Endometrial microvascular endothelial cells (primary cell): ENCODE measurements around the gene RANBP10. TPM values are rescaled to one million over a fixed set of nuclear protein-coding genes. Genes with fewer than 3 reads are reported as not detected.

Source experiments
- in situ Hi-C: cut with HindIII; loops from 2 replicates; pipeline ENCODE4 v1.10.0; 2017; ENCODE audit warnings: low sequenced_read_pairs, low pct_unique_long_range_greater_than_20kb; ENCODE audit errors: inconsistent ontology term
- total RNA-seq: library from RNA; depleted of rRNA; stranded (reverse); fragments of >200 nt; gene quantifications from one replicate; pipeline ENCODE4 v1.2.3, GENCODE V29; 2015; ENCODE audit errors: inconsistent ontology term

RANBP10 gene
- total RNA-seq, 1 donor from 2014 or later = 6.1 TPM

DNA sequence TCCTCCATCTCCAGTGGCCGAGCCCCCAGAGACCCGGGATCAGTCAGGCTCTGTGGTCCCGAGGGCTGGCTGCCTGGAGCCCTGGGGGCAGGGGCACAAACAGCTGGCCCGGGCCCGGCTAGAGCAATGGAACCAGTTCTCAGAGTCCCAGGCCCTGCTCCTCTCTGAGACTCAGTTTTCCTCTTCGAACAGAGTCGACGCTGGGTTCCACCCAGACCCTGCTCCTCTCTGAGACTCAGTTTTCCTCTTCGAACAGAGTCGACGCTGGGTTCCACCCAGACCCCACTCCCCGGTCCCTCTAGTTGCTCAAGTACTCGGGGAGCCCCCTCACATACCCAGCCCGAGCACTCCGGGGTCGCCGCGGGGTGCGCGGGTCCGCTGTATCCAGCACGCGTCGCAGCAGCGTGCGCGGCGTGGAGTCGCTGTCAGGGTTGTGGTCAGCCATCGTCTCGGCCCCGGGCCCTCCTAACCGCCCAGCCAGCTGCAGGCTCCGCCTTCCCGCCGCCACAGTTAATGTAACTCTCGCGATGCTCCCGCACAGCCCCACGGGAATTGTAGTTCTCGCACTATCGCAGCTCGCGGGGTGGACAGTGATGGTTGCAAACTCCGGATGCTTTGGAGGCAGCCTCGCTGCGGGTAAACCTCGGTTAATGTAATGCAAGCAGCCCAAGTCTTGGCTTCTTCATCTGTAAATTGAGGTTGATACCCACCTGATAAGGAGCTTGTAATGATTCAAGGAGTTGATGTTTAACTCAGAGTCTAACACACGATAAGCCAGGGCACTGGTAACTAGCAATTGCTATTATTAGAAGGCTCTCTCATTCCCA is 27.3 kb upstream of the RANBP10 start:
- in situ Hi-C loops = no loop called here

DNA sequence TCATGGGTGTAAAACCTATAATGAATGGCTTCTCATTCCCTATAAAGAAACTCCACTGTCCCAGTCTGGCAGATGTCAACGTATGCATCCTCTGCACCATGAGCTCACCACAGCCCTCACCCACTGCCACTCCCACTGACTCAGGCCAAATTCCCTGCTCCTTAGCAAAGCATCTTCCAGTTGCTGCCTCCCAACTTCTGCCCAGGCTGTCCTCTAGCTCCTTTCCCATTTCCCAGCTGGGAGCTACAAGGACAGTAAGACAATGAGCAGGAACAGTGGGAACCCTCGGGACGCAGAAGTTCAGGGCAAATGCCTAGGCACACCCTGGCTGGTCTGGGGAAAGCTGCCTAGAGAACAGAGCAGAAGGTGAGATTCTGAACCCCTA is 26.7 kb upstream of the RANBP10 start:
- in situ Hi-C loops = no loop called here

DNA sequence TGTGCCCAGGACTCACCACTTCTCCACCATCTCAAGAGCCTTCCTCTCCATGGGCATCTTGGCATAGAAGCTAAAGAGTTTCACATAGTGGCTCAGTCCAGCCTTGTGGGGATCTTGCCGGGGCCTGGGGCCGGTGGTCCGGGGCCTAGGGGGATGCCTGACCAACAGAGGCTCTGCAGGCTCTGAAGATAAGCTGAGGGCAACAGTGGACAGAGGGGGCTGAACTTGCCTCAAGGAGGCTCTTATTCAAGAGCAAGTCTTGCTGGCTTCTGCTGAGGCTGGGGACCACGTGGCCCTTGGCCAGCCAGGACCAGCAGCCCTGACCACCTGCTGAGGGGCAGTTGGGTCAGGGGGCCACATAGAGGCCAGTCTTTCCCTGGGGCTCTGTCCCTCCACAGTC is 22.3 kb upstream of the RANBP10 start:
- in situ Hi-C loops = no loop called here

DNA sequence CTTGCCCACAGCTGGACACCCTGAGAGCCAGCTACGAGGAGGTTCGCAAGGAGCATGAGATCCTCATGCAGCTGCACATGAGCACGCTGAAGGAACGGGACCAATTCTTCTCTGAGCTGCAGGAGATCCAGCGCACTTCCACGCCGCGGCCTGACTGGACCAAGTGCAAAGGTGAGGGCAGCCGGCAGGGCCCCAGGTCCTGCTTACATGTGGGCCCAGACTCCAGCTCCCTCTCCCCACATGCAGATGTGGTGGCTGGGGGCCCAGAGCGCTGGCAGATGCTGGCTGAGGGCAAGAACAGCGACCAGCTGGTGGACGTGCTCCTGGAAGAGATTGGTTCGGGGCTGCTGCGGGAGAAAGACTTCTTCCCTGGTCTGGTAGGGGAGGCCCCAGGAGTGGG is 19.5 kb upstream of the RANBP10 start:
- in situ Hi-C loops = no loop called here

- in situ Hi-C loops = no loop called here
Measured at GRCh38 chr16:67825119-67825518, 18.8 kb upstream of the RANBP10 start.

GRCh38 chr16:67822511-67822910 is 16.2 kb upstream of the RANBP10 start:
- in situ Hi-C loops = loop anchor here (25.0 kb wide), 1 partner anchor 135 kb away; no protein-coding TSS in a partner anchor

GRCh38 chr16:67820608-67821259 is 14.4 kb upstream of the RANBP10 start:
- in situ Hi-C loops = loop anchor here (25.0 kb wide), 1 partner anchor 133 kb away; no protein-coding TSS in a partner anchor

DNA sequence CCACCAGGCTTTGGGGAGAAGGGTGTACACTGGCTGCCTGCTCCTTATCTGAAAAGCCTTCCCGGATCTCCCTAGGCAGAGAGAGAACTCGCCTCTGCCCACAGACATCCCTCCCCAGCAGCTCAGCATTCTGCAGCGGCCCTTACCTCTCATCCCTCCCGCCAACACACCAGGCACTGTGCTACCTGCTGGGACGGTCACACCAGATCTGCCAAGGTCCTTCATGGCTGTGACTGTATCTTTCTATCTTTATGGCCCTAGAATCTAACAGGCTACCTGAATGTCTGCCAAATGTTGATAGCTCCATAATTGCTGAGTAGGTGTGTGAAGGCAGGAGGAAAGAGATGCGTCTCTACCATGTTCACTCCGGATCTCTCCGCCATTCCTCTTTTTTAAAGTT is 8.2 kb upstream of the RANBP10 start:
- in situ Hi-C loops = loop anchor here (25.0 kb wide), 1 partner anchor 127 kb away; no protein-coding TSS in a partner anchor

- in situ Hi-C loops = loop anchor here (25.0 kb wide), 1 partner anchor 125 kb away; no protein-coding TSS in a partner anchor
Measured at GRCh38 chr16:67811899-67812298, 5.5 kb upstream of the RANBP10 start.

DNA sequence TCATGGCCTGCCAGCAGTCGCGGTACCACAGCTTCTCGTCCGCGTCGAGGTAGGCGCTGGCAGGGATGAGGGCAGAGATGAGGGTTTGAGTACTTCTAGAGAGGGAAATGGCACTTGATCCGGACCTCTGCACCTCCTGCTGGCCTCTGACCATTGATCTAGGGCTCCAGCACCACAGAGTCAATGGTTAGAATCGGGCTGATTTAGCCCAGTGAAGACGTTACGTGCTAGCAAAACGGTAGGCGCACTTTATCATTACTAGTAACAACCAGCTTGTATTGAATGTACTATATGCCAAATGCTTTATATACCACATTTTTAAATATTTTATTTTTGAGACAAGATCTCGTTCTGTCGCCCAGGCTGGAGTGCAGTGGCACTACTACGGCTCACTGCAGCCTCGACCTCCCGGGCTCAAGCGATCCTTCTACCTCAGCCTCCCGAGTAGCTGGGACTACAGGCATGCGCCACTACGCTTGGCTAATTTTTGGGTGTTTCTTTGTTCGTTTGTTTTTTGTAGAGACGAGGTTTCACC is 855 bp upstream of the RANBP10 start:
- in situ Hi-C loops = loop anchor here (25.0 kb wide), 1 partner anchor 120 kb away; no protein-coding TSS in a partner anchor

- in situ Hi-C loops = loop anchor here (25.0 kb wide), 1 partner anchor 119 kb away; no protein-coding TSS in a partner anchor
Measured at GRCh38 chr16:67805718-67806427, 487 bp downstream of the RANBP10 start.

DNA sequence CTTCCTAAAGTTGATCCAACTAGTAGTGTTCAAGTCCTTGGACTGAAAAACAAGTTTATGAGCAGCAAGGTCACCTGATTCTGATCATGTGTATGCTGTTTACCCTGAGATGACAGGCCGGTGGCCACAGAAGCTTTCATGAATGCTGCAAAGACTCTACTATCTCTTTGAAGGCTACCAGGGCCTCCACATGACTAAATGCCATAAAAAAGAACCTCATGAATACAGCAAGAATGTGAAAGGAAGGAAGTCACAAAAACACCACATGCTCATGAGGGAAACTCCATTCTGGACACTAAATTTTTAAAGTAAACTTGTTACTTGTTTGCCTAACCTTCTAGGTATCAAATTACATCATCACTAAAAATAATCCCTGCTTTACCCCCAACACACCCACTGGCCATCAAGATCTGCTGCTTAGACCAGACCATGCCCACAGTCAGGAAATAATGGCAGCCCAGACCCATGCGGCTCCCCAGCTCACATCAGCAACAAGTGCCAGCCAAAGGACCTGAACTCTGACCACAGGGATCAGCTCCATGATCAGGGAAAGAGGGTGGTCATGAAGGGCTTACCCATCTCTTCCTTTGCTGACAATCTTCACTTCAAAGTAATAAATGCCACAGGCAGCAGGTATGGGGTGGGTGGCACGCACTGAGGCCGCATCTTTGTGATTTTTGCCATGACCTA is 1.4 kb downstream of the RANBP10 start:
- in situ Hi-C loops = loop anchor here (25.0 kb wide), 1 partner anchor 118 kb away; no protein-coding TSS in a partner anchor

GRCh38 chr16:67803894-67804293 is 2.5 kb downstream of the RANBP10 start:
- in situ Hi-C loops = loop anchor here (25.0 kb wide), 1 partner anchor 117 kb away; no protein-coding TSS in a partner anchor

DNA sequence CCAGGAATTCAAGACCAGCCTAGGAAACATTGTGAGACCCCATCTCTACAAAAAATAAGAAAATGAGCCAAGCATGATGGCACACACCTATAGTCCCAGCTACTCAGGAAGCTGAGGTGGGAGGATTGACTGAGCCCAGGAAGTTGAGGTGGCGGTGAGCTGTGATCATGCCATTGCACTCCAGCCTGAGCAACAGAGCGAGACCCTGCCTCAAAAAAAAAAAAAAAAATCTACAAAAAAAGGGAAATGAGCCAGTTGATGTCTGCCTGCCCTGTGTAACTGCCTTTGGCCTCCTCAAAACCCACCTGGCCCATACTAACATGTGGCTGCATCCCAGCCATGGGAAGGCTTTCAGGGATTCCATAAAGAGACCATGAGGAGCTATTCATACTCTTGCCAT is 4.5 kb downstream of the RANBP10 start:
- in situ Hi-C loops = loop anchor here (25.0 kb wide), 1 partner anchor 115 kb away; no protein-coding TSS in a partner anchor

DNA sequence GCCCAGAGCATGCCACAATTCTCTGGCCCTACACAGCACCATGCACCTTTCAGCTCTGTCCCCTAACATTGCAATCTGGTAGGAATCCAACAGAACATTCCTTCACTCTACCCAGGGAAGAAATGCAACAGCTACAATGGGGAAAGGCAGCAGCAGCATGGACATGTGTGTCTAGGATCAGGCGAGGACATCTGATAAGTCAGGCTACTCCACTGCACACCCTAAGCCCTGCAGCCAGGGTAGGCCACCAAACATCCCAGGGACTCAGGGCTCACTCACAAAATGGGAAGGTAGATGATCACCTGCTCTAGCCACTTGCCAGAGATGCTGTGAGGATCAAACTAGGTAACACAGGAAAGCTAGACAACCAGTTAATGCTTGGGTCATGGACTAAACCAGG is 5.1 kb downstream of the RANBP10 start:
- in situ Hi-C loops = loop anchor here (25.0 kb wide), 1 partner anchor 114 kb away; no protein-coding TSS in a partner anchor

DNA sequence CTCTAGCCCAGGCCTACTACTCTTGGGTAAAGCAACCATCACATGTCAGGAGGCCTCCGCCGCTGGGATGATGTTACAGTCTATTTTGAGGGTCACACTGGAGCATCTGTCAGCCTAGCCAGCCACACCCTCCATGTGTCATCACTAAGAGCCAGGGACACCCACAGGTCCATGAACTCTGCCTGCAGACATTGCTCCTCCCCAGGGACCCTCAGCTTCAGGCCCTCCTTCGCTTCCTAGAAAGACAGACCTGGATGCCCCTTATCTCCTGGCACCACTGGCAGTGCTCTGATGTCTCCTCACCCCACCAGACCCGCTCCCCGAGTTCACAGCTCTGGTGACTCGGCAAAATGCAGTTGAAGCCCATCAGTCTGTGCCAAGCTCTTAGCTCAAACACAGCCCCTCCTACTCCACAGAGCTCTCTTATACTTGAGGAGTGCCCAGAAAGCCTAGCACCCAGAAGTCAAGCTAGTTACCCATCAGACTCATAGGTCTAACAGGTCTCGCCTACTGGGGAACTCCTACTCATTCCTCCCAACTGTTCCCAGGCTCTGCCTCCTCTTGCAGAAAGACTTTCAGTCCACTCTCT is 5.9 kb downstream of the RANBP10 start:
- in situ Hi-C loops = loop anchor here (25.0 kb wide), 1 partner anchor 113 kb away; no protein-coding TSS in a partner anchor

- in situ Hi-C loops = no loop called here
Measured at GRCh38 chr16:67796099-67796718, 10.2 kb downstream of the RANBP10 start.
